Subcutaneous abdominal adipose tissue (tissue), 5 donors: ENCODE measurements around the gene MYCBP2.

ENCODE experiments used
- H3K27ac ChIP-seq: one replicate; pipeline ENCODE4 v1.7.0; 2013; ENCODE audit warnings: low read depth, mild to moderate bottlenecking, inconsistent platforms, low read length, moderate library complexity
- H3K27me3 ChIP-seq, 5 donors: one replicate each; pipeline ENCODE4 v1.7.0; 2013; ENCODE audit warnings: low read length in 5 of 5, inconsistent platforms in 1 of 5; ENCODE audit not compliant: control insufficient read depth in 5 of 5, insufficient read depth in 4 of 5
- H3K36me3 ChIP-seq, 5 donors: one replicate each; pipeline ENCODE4 v1.7.0; 2013; ENCODE audit warnings: low read length in 5 of 5; ENCODE audit not compliant: control insufficient read depth in 5 of 5, insufficient read depth in 5 of 5
- H3K4me1 ChIP-seq, 5 donors: one replicate each; pipeline ENCODE4 v1.7.0; 2013; ENCODE audit warnings: low read length in 5 of 5, mild to moderate bottlenecking in 3 of 5, moderate library complexity in 1 of 5; ENCODE audit not compliant: control insufficient read depth in 5 of 5, insufficient read depth in 5 of 5
- H3K4me3 ChIP-seq, 5 donors: one replicate each; pipeline ENCODE4 v1.7.0; 2013; ENCODE audit warnings: low read length in 5 of 5, low read depth in 1 of 5
- H3K9ac ChIP-seq, 5 donors: one replicate each; pipeline ENCODE4 v1.7.0; 2013; ENCODE audit warnings: low read length in 5 of 5, mild to moderate bottlenecking in 4 of 5, moderate library complexity in 3 of 5
- H3K9me3 ChIP-seq, 5 donors: one replicate each; pipeline ENCODE4 v1.7.0; 2013; ENCODE audit warnings: low read length in 5 of 5; ENCODE audit not compliant: control insufficient read depth in 5 of 5
- donor health status: healthy.
- donor health status: healthy.
- donor health status: healthy.
- donor health status: healthy.
- donor health status: healthy.

The MYCBP2 gene

DNA sequence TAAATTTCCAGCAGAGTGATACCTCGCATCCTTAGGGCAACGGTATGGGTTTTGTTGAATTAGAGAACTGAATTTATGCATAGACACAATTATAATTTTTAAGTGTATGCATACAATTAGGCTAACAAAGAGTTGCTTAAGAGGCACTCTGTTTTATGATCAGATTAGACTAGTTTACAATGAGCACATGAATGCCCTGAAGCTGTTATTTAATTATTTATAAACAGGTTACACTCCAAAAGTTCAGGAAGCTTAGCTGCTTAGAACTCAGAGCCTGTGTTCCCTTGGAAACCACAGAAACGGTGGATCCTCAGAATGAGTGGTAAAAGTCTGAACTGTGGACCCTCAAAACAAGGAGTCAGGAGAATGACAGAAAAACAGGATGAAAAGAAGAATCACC lies 227.5 kb downstream of the MYCBP2 start:
- H3K4me1 ChIP-seq: no peaks in the 10 kb centered on the region
- peaks cover 23 to 44% (median 38%) of the 10 kb centered on the region in 5 donors for H3K36me3 ChIP-seq
- no peaks in the 10 kb centered on the region for H3K9me3 ChIP-seq
- no peak overlapping the region for H3K4me3 ChIP-seq
- no peaks in the 10 kb centered on the region for H3K27me3 ChIP-seq
- no peak overlapping the region for H3K9ac ChIP-seq
- H3K27ac ChIP-seq: no peak overlapping the region

DNA sequence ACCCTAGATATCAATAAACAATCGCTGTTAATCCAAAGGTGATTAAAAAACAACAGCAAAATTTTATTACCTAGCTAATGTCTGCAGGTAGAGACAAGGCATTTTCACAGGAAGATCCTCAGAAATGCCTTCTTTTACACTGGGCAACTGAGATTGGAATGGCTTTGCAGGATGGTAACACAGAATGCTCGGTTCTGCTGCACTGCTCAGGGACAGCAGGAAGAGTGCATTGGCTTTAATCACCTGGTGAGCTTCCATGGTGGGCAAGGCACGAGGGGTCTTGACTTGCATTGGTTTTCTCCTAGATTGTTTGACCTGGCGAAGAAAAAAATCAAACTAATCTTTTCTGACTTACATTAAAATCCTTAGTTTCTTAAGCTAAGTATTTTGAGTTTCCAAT lies 231.6 kb downstream of the MYCBP2 start:
- H3K9me3 ChIP-seq: no peaks in the 10 kb centered on the region
- no peak overlapping the region for H3K27ac ChIP-seq
- H3K4me1 ChIP-seq: no peaks in the 10 kb centered on the region
- peaks cover 44 to 67% (median 60%) of the 10 kb centered on the region in 5 donors for H3K36me3 ChIP-seq
- no peaks in the 10 kb centered on the region for H3K27me3 ChIP-seq
- no peak overlapping the region for H3K4me3 ChIP-seq
- H3K9ac ChIP-seq: no peak overlapping the region

DNA sequence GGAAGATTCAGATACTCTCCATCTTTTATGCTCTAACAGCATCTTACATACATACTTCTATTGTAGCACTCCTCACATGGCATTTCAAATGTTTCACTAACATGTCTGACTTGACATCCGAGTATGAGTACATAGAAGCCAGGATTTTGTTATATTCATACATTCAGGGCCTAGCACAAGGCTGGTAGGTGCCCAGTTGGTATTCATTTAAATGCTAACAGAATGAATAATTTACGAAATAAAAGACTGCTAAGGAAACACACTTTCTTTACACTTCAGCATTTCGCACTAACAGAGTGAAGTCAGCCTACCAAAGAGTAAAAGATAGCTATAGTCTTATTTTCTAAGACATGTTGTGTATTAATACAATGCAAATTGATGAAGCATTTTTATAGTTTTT lies 232.1 kb downstream of the MYCBP2 start:
- H3K36me3 ChIP-seq: peaks cover 46 to 69% (median 58%) of the 10 kb centered on the region in 5 donors
- no peak overlapping the region for H3K9ac ChIP-seq
- no peaks in the 10 kb centered on the region for H3K9me3 ChIP-seq
- no peak overlapping the region for H3K4me3 ChIP-seq
- H3K27me3 ChIP-seq: no peaks in the 10 kb centered on the region
- no peaks in the 10 kb centered on the region for H3K4me1 ChIP-seq
- no peak overlapping the region for H3K27ac ChIP-seq

DNA sequence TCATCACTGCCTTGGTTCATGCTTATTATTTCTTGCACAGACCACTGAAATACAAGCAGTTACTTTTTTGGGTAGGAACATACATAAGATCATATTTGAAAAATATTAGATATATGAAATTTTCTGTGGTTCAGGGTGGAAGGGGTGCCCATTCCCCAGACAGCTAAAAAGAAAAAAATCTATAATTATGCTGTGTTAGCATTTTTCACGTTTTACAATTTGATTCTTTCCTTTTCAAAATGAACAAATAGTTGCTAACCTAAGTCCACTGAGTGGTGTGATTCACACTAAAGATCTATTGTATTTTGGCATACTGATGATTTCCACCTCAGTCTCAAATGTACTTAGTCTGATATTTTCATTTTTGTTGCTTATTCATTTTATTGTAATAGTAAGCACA lies 233.2 kb downstream of the MYCBP2 start:
- H3K27ac ChIP-seq: no peak overlapping the region
- no peaks in the 10 kb centered on the region for H3K4me1 ChIP-seq
- no peak overlapping the region for H3K4me3 ChIP-seq
- H3K9me3 ChIP-seq: no peaks in the 10 kb centered on the region
- peaks cover 45 to 71% (median 56%) of the 10 kb centered on the region in 5 donors for H3K36me3 ChIP-seq
- no peak overlapping the region for H3K9ac ChIP-seq
- H3K27me3 ChIP-seq: no peaks in the 10 kb centered on the region

DNA sequence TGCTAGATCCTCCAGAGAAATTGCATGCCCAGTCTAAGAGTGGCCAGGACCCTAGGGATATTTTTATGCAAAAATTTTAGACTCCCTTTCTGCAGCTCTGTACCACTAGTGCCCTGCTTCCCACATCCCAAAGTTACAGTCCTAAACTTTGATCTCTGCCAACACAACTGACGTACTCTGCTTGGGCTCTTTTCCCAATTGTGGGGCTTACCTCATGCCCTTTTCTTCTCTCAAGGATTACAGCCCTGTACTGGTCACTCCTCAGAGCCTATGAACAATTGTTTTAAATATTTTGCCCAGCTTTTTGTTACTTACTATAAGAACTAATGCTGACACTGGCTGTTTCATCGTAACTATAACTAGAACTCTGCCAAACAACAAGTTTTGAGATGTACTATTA lies 242.1 kb downstream of the MYCBP2 start:
- H3K9me3 ChIP-seq: no peaks in the 10 kb centered on the region
- H3K9ac ChIP-seq: no peak overlapping the region
- no peaks in the 10 kb centered on the region for H3K27me3 ChIP-seq
- H3K27ac ChIP-seq: no peak overlapping the region
- H3K36me3 ChIP-seq: peaks cover 55 to 85% (median 76%) of the 10 kb centered on the region in 5 donors
- no peak overlapping the region for H3K4me3 ChIP-seq
- H3K4me1 ChIP-seq: no peaks in the 10 kb centered on the region

DNA sequence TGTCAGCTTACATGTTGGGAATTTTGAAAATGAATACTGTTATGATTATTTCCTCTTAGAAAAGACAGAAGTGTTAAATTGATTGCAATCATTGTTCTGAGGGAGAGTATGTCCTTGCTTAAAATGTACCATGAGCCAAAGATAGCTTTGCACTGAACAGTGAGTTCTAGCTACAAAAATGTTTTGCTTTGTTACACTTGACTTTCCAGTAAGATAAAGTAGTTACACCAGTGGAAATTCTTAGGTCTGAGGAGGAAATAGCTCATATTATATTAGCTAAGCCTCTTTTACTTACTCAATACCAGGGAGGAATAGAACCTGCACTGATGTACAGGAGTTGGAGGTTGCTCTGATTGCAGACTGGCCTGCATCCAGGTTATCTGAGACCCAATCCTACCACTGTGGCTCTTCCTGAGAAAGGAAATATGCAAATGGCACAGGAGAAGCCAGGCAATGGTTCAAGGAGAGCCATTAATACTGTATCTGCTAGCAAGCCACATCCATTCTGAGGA lies 246.9 kb downstream of the MYCBP2 start:
- Histone ChIP-seq H3K27ac (no peak overlapping the region), H3K36me3 (peaks cover 82 to 92% (median 90%) of the 10 kb centered on the region in 5 donors), H3K27me3 (no peaks in the 10 kb centered on the region), H3K9me3 (no peaks in the 10 kb centered on the region), H3K4me3 (no peak overlapping the region), H3K9ac (no peak overlapping the region), H3K4me1 (no peaks in the 10 kb centered on the region)

DNA sequence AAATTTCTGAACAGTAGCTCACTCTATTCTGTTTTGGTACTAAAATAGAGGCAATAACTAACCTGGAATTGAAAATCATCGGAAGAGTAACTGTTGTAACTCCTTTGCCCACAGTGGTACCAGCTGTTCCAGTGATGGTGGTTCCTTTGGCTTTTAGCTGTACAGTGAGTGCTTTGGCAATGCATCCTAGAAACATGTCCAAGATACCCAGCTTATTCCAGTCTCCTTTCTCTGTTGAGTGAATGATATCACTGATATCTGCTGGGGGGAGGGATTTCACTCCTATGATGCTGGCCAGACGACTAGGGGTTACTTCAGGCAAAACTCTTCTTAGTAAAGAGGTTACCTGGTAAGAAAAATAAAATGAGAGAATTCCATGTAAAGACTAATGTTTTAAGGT lies 259.4 kb downstream of the MYCBP2 start:
- Histone ChIP-seq H3K27me3 (no peaks in the 10 kb centered on the region), H3K27ac (no peak overlapping the region), H3K36me3 (peaks cover 45 to 62% (median 59%) of the 10 kb centered on the region in 5 donors), H3K9ac (no peak overlapping the region), H3K4me1 (peaks cover 0 to 8% (median 0%) of the 10 kb centered on the region in 5 donors), H3K9me3 (no peaks in the 10 kb centered on the region), H3K4me3 (no peak overlapping the region)

DNA sequence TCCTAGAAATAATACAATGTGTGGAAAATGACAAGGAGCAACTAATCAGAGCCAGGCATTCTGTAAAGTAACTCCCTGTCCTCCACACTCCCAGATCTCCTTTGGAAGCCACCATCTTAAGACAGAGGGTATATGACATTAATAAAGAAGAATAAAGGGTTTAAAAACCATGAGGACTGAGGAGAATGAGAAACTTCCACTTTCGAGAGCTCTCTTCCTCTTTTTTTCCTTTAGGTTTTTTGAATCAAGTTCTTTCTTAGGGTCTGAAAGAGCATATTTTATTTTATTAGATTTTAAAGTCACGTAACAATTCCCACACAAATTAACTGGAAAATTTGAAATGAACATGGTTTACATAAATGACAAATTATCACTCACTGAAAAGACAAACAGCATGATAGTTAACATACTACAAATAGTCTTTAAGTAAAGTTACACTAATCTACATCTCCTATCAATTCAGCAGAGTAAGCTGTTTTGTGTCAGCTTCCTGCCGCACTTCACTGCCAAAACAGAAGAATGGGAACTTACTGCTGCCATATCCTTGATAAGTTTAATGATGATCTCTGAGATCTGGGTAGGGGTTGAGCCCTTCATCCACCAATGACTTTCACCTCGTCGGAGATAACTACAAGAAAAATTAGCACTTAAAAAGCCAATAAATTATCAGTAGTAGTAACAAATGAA lies 261.3 kb downstream of the MYCBP2 start:
- Histone ChIP-seq H3K27me3 (no peaks in the 10 kb centered on the region), H3K27ac (no peak overlapping the region), H3K9me3 (no peaks in the 10 kb centered on the region), H3K4me1 (peaks cover 0 to 8% (median 0%) of the 10 kb centered on the region in 5 donors), H3K9ac (no peak overlapping the region), H3K4me3 (no peak overlapping the region), H3K36me3 (peaks cover 55 to 78% (median 72%) of the 10 kb centered on the region in 5 donors)

DNA sequence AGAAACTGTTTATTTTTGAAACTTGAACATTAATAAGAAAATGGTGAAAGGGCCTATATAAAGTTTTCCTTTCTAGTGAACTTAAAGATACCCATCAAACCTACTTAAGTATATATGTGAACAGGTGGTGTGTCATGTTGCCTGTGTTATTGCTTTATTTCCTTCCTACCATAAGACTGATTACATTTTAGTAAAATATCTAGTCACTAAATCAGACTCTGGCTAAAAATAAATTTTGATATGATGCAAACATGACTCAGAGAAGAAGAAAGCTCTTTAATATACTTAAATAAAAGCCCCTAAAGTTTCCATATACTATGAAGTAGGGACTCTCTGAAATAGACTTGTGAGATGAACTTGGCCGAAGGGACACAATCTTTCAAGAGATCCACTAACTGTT lies 264.8 kb downstream of the MYCBP2 start:
- Histone ChIP-seq H3K4me1 (peaks cover 0 to 8% (median 0%) of the 10 kb centered on the region in 5 donors), H3K9me3 (no peaks in the 10 kb centered on the region), H3K4me3 (no peak overlapping the region), H3K9ac (no peak overlapping the region), H3K27me3 (no peaks in the 10 kb centered on the region), H3K36me3 (peaks cover 48 to 80% (median 70%) of the 10 kb centered on the region in 5 donors), H3K27ac (no peak overlapping the region)

DNA sequence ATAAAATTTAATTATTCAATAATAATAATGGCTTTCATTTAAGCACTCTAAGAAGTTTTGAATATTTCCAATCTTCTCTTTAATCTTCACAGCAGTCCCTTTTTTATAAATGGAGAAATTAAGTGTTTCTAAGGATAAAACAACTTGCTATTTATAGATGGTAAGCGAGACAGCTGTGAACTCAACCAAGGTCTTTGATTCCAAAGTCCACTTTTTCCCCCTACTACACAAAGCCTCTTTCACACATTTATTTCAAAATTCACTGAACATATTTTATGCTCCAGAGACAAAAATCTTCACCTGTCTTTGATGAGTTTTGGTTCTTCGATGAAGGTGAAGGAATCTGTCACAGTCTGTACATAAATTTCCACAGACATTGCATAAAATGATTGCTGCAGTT lies 265.5 kb downstream of the MYCBP2 start:
- no peak overlapping the region for H3K4me3 ChIP-seq
- H3K4me1 ChIP-seq: peaks cover 0 to 12% (median 6%) of the 10 kb centered on the region in 5 donors
- H3K36me3 ChIP-seq: peaks cover 50 to 81% (median 73%) of the 10 kb centered on the region in 5 donors
- H3K27ac ChIP-seq: no peak overlapping the region
- H3K9me3 ChIP-seq: no peaks in the 10 kb centered on the region
- H3K9ac ChIP-seq: no peak overlapping the region
- no peaks in the 10 kb centered on the region for H3K27me3 ChIP-seq
